ENCODE data around the gene BHLHE40. TPM values are rescaled to one million over a fixed set of nuclear protein-coding genes. Genes with fewer than 3 reads are reported as not detected.

Gene BHLHE40
- total and polyA plus RNA-seq, 4 donors, result 28.5 to 204 (median 88.4) TPM

GRCh38 chr3:4986175-4986781 is 7.0 kb downstream of the BHLHE40 start:
- no peak for DNase-seq
- Histone ChIP-seq H3K36me3 (ENCODE audit: control insufficient read depth in 4 of 4, insufficient read depth in 4 of 4, low read length in 4 of 4) (peaks cover 0 to 11% (median 0%) of the 10 kb centered on the region in 4 donors), H3K4me1 (ENCODE audit: control insufficient read depth in 5 of 5, insufficient read depth in 5 of 5, low read length in 5 of 5) (peaks cover 0 to 17% (median 6%) of the 10 kb centered on the region in 5 donors), H3K27me3 (ENCODE audit: control insufficient read depth in 3 of 3, insufficient read depth in 3 of 3, low read length in 2 of 3) (peaks cover 0 to 23% (median 14%) of the 10 kb centered on the region in 3 donors), H3K9ac (ENCODE audit: insufficient read depth in 1 of 2, low read length in 2 of 2) (no peak overlapping the region), H3K27ac (ENCODE audit: low read depth in 1 of 2, low read length in 1 of 2) (peak overlapping the region; percentile 96 to 98), H3K4me3 (peak overlapping the region; percentile 15), H3K9me3 (ENCODE audit: control insufficient read depth in 4 of 4, insufficient read depth in 3 of 4, low read length in 3 of 4) (no peaks in the 10 kb centered on the region)
- peak; percentile 29 for ATAC-seq (ENCODE audit: insufficient read depth, low FRiP score)
- WGBS, 2 donors, result 19 to 23% methylated on average over 13 of the region's 13 CpGs
- TF ChIP-seq CTCF (IDR thresholded peaks at IDR 0.05; ENCODE audit: control extremely low read depth, extremely low read depth), result no peak

- Histone ChIP-seq H3K9me3 (ENCODE audit: control insufficient read depth in 4 of 4, insufficient read depth in 3 of 4, low read length in 3 of 4) (no peaks in the 10 kb centered on the region), H3K27ac (ENCODE audit: low read depth in 1 of 2, low read length in 1 of 2) (peak overlapping the region; percentile 96 to 98), H3K4me1 (ENCODE audit: control insufficient read depth in 5 of 5, insufficient read depth in 5 of 5, low read length in 5 of 5) (peaks cover 0 to 17% (median 6%) of the 10 kb centered on the region in 5 donors), H3K36me3 (ENCODE audit: control insufficient read depth in 4 of 4, insufficient read depth in 4 of 4, low read length in 4 of 4) (peaks cover 0 to 9% (median 0%) of the 10 kb centered on the region in 4 donors), H3K4me3 (peak overlapping the region; percentile 15), H3K9ac (ENCODE audit: insufficient read depth in 1 of 2, low read length in 2 of 2) (peak overlapping the region in 1 of 2 donors; percentile 77), H3K27me3 (ENCODE audit: control insufficient read depth in 3 of 3, insufficient read depth in 3 of 3, low read length in 2 of 3) (peaks cover 0 to 17% (median 7%) of the 10 kb centered on the region in 3 donors)
- ATAC-seq (ENCODE audit: insufficient read depth, low FRiP score) (peak; percentile 87), DNase-seq (peak; percentile 95 to 98 (median 97))
- WGBS, 2 donors, result 2% methylated on average over 44 of the region's 44 CpGs
- TF ChIP-seq CTCF (IDR thresholded peaks at IDR 0.05; ENCODE audit: control extremely low read depth, extremely low read depth), result no peak
Observed at GRCh38 chr3:4986782-4987537, 7.7 kb downstream of the BHLHE40 start.

GRCh38 chr3:4987538-4988296 is 8.5 kb downstream of the BHLHE40 start:
- H3K4me1 ChIP-seq (ENCODE audit: control insufficient read depth in 5 of 5, insufficient read depth in 5 of 5, low read length in 5 of 5), result peaks cover 0 to 17% (median 4%) of the 10 kb centered on the region in 5 donors
- no peak for TF ChIP-seq CTCF (IDR thresholded peaks at IDR 0.05; ENCODE audit: control extremely low read depth, extremely low read depth)
- no peak for ATAC-seq (ENCODE audit: insufficient read depth, low FRiP score)
- H3K9me3 ChIP-seq (ENCODE audit: control insufficient read depth in 4 of 4, insufficient read depth in 3 of 4, low read length in 3 of 4), result no peaks in the 10 kb centered on the region
- WGBS, 2 donors, result 58 to 75% methylated on average over 6 of the region's 6 CpGs
- peak overlapping the region; percentile 96 to 98 for H3K27ac ChIP-seq (ENCODE audit: low read depth in 1 of 2, low read length in 1 of 2)
- DNase-seq, result no peak
- peaks cover 0 to 9% (median 2%) of the 10 kb centered on the region in 3 donors for H3K27me3 ChIP-seq (ENCODE audit: control insufficient read depth in 3 of 3, insufficient read depth in 3 of 3, low read length in 2 of 3)
- H3K36me3 ChIP-seq (ENCODE audit: control insufficient read depth in 4 of 4, insufficient read depth in 4 of 4, low read length in 4 of 4), result peaks cover 0 to 7% (median 0%) of the 10 kb centered on the region in 4 donors
- no peak overlapping the region for H3K4me3 ChIP-seq
- H3K9ac ChIP-seq (ENCODE audit: insufficient read depth in 1 of 2, low read length in 2 of 2), result peak overlapping the region in 1 of 2 donors; percentile 77

Data from lung (tissue), 12 donors.